SH-SY5Y (cell line): ENCODE data around the gene CCNH.

Source experiments
- GATA2 ChIP-seq: IDR thresholded peaks from 2 replicates; pipeline ENCODE4 v1.6.1; 2011; ENCODE audit warnings: mild to moderate bottlenecking, low read depth, low read length
- GATA3 ChIP-seq: IDR thresholded peaks from 2 replicates; pipeline ENCODE4 v1.6.1; 2011; ENCODE audit warnings: low read depth, mild to moderate bottlenecking, low read length, moderate library complexity

DNA sequence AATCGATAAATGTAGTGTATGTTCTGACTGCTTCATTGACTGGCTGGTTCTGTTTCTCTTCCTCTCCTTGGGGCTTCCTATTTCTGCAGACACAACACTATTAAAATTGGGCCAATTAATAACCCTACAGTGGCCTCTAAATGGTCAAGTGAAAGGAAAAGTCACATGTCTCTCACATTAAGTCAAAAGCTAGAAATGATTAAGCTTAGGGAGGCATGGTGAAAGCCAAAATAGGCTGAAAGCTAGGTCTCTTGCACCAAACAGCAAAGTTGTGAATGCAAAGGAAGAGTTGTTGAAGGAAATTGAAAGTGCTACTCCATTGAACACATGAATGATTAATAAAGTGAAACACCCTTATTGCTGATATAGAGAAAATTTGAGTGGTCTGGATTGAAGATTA is 58.2 kb downstream of the CCNH start:
- TF ChIP-seq GATA2 (no peak), GATA3 (no peak)
